Measurements from ENCODE around the gene PKNOX1.
"Not testable (repeated sequence)": the region's sequence is repeated elsewhere in the genome, so short reads cannot be mapped to it uniquely, and the experiment has no call there.

Gene PKNOX1

GRCh38 chr21:42983869-42984268, 9.5 kb downstream of the PKNOX1 start:
- no peak for DNase-seq (ENCODE audit: low spot score)

GRCh38 chr21:42986125-42986783, 11.9 kb downstream of the PKNOX1 start:
- DNase-seq (ENCODE audit: low spot score) = no peak

GRCh38 chr21:42988236-42988965, 14.0 kb downstream of the PKNOX1 start:
- no peak for DNase-seq (ENCODE audit: low spot score)

- not testable (repeated sequence) for DNase-seq (ENCODE audit: low spot score)
Measured at GRCh38 chr21:42989370-42989769, 15.0 kb downstream of the PKNOX1 start.

GRCh38 chr21:42989816-42990650, 15.7 kb downstream of the PKNOX1 start:
- no peak for DNase-seq (ENCODE audit: low spot score)

- no peak for DNase-seq (ENCODE audit: low spot score)
Measured at GRCh38 chr21:42991992-42992740, 17.8 kb downstream of the PKNOX1 start.

GRCh38 chr21:42993051-42993712, 18.8 kb downstream of the PKNOX1 start:
- no peak for DNase-seq (ENCODE audit: low spot score)

- DNase-seq (ENCODE audit: low spot score) = no peak
Measured at GRCh38 chr21:42997053-42997452, 22.7 kb downstream of the PKNOX1 start.

GRCh38 chr21:42997983-42998382, 23.6 kb downstream of the PKNOX1 start:
- not testable (repeated sequence) for DNase-seq (ENCODE audit: low spot score)

GRCh38 chr21:42999152-42999551, 24.8 kb downstream of the PKNOX1 start:
- not testable (repeated sequence) for DNase-seq (ENCODE audit: low spot score)

GRCh38 chr21:43000041-43000440, 25.7 kb downstream of the PKNOX1 start:
- DNase-seq (ENCODE audit: low spot score) = not testable (repeated sequence)

GRCh38 chr21:43001316-43001715, 27.0 kb downstream of the PKNOX1 start:
- no peak for DNase-seq (ENCODE audit: low spot score)

GRCh38 chr21:43004926-43005325, 30.6 kb downstream of the PKNOX1 start:
- no peak for DNase-seq (ENCODE audit: low spot score)

- no peak for DNase-seq (ENCODE audit: low spot score)
Measured at GRCh38 chr21:43005635-43006034, 31.3 kb downstream of the PKNOX1 start.

- DNase-seq (ENCODE audit: low spot score) = not testable (repeated sequence)
Measured at GRCh38 chr21:43006051-43006873, 31.9 kb downstream of the PKNOX1 start.

- DNase-seq (ENCODE audit: low spot score) = no peak
Measured at GRCh38 chr21:43006874-43007208, 32.5 kb downstream of the PKNOX1 start.

- peak; percentile 15 for DNase-seq (ENCODE audit: low spot score)
Measured at GRCh38 chr21:43012596-43012995, 38.2 kb downstream of the PKNOX1 start.

- no peak for DNase-seq (ENCODE audit: low spot score)
Measured at GRCh38 chr21:43015906-43016540, 41.7 kb downstream of the PKNOX1 start.

GRCh38 chr21:43016728-43017127, 42.4 kb downstream of the PKNOX1 start:
- DNase-seq (ENCODE audit: low spot score) = no peak

GRCh38 chr21:43018519-43018918, 44.2 kb downstream of the PKNOX1 start:
- no peak for DNase-seq (ENCODE audit: low spot score)

All from LoVo (cell line).